Astrocyte of the cerebellum (primary cell): ENCODE results near the gene ASPDH.

Experiments
- DNase-seq: peaks from one replicate; pipeline ENCODE4 v3.0.0-alpha.2; 2011; ENCODE audit warnings: low read depth
- H3K4me3 ChIP-seq: 2 replicates; pipeline ENCODE4 v1.5.1; 2011; ENCODE audit warnings: mild to moderate bottlenecking, low read depth, low read length, moderate library complexity
- in situ Hi-C: cut with HindIII; loops from 2 replicates; pipeline ENCODE4 v1.10.0; 2017; ENCODE audit warnings: low sequenced_read_pairs
- TF ChIP-seq, protein P1 (sequence below): IDR thresholded peaks from 2 replicates; pipeline ENCODE4 v1.5.1; 2012; ENCODE audit warnings: low read length, low read depth, moderate library complexity, mild to moderate bottlenecking; ENCODE audit errors: missing control alignments

The ASPDH gene

GRCh38 chr19:50510121-50510670 lies 3.5 kb downstream of the ASPDH start:
- peak overlapping the region; percentile 80 for H3K4me3 ChIP-seq
- no peak for DNase-seq
- in situ Hi-C loops = no loop called here
- TF ChIP-seq, protein P1, sequence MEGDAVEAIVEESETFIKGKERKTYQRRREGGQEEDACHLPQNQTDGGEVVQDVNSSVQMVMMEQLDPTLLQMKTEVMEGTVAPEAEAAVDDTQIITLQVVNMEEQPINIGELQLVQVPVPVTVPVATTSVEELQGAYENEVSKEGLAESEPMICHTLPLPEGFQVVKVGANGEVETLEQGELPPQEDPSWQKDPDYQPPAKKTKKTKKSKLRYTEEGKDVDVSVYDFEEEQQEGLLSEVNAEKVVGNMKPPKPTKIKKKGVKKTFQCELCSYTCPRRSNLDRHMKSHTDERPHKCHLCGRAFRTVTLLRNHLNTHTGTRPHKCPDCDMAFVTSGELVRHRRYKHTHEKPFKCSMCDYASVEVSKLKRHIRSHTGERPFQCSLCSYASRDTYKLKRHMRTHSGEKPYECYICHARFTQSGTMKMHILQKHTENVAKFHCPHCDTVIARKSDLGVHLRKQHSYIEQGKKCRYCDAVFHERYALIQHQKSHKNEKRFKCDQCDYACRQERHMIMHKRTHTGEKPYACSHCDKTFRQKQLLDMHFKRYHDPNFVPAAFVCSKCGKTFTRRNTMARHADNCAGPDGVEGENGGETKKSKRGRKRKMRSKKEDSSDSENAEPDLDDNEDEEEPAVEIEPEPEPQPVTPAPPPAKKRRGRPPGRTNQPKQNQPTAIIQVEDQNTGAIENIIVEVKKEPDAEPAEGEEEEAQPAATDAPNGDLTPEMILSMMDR = no peak

GRCh38 chr19:50509366-50509765 lies 4.3 kb downstream of the ASPDH start:
- DNase-seq = no peak
- in situ Hi-C loops = no loop called here
- TF ChIP-seq, protein P1 = no peak
- no peak overlapping the region for H3K4me3 ChIP-seq

DNA sequence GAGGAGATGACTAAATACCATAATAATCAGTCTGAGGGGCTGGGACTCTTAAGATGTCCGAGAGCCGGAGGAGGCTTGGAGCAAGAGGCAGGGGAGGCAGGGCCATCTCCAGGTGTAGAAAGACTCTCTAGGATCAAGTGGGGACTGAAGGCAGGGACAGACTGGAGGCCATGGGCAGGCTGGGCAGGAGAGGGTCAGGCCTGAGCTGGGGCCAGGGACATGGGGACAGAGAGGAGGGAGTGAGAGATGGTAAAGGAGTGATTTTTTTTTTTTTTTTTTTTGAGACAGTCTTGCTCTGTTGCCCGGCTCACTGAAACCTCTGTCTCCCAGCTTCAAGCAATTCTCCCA lies 4.9 kb downstream of the ASPDH start:
- in situ Hi-C loops = no loop called here
- TF ChIP-seq, protein P1 = no peak
- no peak overlapping the region for H3K4me3 ChIP-seq
- no peak for DNase-seq

- DNase-seq = no peak
- in situ Hi-C loops = no loop called here
- TF ChIP-seq, protein P1 = no peak
Observed at GRCh38 chr19:50507376-50507775, 6.3 kb downstream of the ASPDH start.

DNA sequence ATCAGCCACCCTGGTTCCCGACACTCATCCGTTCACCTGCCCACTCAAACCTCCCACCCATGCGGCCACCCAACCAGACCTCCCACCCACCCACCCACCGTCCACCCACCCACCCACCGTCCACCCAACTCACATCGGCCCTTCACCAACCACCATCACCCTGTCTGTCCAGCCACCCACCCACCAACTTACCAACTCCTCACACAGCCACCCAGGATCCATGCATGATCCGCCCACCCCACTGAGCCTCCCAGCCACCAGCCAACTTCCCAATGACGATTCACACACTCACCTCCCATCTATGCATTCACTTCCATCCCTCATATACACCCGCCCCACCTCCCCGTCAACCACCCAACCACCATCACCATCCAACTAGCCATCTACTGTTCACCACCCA lies 7.0 kb downstream of the ASPDH start:
- in situ Hi-C loops = no loop called here
- no peak overlapping the region for H3K4me3 ChIP-seq
- DNase-seq = no peak
- TF ChIP-seq, protein P1 = no peak

More at GRCh38 chr19:50507376-50507775, 6.3 kb downstream of the ASPDH start:
- no peak overlapping the region for H3K4me3 ChIP-seq

DNA sequence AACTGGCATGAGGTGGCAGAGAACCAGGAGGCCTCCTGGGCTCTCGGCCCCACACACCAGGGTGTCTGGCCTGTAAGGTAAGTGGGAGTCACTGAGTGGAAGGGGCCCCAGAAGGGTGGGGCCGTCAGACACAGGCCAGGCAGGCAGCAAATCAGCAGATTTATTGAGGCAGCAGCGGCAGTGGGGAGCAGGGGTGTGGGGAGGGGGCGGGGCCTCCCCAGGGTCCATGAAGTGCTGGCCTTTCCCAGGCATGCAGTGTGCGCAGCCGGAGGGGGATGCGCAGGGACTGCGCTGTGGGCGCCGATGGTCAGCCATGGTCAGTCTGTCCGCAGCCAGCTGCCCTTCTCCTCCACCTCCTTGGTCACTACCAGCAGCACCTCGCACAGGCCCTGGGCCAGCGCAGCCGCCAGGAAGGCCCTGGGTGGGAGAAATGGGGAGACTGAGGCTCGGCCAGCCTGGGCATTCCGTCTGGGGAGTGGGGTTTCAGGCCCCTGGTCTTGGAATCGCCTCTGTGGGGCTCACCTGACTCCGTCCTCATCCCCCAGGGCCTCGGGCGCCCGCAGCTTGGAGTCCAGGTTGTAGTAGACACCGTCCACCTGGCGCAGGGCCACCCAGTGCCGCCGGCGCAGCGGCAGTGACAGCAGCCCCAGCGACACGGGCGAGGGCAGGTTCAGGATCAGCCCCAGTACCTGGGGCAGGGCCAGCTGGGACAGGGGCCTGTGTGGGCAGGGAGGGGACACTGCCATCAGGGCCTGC lies 7.7 kb downstream of the ASPDH start:
- TF ChIP-seq, protein P1 = no peak
- H3K4me3 ChIP-seq = no peak overlapping the region
- in situ Hi-C loops = no loop called here
- DNase-seq = no peak
